HG03342 (cell line): ENCODE data around the gene GULP1.

ENCODE experiments used
- ATAC-seq: cut with Tn5 transposase; IDR thresholded peaks from one replicate; pipeline ENCODE4 v1.9.1; 2021; ENCODE audit warnings: mild to moderate bottlenecking, moderate library complexity; ENCODE audit not compliant: unreplicated experiment

Gene GULP1

DNA sequence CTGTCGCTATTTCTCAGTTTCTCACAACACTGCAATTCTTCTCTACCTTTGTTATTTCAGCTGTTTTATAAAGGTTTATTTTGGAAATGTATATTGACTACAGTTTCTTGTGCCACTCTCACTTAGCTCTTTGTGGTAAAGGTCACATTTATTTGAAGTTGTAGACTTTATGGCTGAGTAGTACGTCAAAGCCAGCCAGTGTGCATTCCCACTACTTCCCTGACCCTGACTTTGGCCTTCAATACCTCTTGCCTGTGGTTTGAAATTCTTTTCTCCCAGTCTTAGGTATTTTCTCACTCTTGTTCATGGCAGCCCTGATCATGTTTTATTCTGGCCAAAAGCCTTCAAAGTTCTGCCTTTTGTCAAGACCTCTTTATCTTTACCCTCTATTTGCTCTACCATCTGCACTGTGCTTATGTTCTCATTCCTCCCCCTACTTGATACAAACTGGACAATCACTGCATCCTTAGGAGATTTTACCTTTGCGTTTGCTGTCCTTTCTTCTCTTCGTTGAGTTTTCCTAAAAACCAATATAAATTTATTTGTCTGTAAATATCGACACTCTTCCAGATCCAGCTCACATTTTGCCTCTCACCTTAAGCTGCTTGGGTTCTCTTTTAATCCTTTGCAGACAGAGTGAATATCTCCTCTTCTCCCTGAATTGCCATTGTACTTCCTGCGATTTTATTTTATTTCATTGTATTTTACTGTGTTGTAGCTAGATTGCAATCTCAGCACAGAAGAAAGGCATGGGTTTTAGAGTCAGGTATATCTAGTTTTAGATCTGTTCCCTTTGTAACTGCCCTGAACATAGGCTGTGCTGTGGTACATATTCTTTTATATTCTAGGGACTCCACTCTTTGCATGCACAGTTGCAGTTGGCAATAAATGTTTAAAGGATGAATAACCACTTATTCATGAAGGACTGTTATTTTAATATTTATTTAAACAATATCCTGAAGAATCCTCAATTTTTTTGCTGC lies 31.2 kb downstream of the GULP1 start:
- ATAC-seq: no peak

GRCh38 chr2:188324067-188324466 lies 32.4 kb downstream of the GULP1 start:
- ATAC-seq: no peak

GRCh38 chr2:188326290-188326668 lies 34.6 kb downstream of the GULP1 start:
- no peak for ATAC-seq

DNA sequence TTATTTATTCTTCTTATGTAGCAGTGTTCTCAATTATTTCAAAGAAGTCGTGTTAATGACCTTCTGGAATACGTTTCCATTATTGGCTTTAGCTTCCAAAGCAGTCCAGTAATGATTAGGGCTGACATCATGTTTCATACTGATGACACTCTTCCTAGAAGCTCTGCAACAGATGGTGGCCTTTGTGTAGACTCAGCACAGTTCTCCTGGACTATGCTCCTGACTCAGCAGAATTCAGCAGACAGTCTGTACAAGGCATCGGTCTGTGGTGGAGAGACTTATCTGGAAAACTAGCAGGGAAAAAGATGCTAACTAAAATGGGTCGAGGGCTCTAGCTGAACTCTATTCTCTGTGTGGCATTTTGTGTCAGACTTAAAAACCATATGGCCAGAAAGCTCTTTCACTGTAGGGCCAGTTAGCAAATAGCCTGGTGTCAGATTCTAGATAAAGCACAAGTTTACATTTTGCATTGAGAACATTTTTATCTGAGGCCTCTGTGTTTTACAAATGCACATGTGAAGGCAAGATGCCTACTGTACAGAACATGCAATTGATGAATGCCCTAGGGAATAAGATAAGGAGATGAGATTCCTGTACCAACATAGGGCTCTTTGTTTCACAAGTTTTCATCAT lies 35.1 kb downstream of the GULP1 start:
- no peak for ATAC-seq

DNA sequence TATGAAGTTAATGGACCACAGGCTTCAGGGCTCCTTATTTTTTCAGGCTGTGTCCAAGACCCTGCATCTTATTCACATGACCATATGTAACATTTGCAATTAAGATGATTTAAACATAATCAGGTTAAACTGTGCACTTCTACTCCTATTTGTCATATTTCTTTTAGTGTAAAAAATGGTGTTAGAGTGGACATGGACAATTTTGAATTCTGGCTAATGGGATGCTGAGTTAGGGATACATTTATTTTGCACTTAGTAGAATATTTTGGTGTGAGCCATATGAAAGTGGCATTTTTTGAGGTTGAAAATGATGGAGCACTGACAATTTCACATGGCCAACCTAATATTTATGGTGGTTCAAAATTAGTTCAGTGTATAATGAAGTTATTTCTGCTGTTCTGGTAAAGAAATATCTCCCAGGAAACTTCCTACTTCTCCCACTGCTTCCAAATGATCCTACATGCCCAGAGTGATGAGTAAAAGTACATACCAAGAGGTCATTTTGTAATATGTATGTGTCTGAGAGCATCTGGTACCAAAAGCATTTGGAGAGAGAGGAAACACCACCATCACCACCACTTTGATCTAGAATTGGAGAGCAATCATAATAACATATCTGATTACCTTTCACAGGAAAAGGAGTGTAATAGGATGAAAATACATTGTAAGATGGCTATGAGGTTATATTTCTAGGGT lies 36.0 kb downstream of the GULP1 start:
- no peak for ATAC-seq

DNA sequence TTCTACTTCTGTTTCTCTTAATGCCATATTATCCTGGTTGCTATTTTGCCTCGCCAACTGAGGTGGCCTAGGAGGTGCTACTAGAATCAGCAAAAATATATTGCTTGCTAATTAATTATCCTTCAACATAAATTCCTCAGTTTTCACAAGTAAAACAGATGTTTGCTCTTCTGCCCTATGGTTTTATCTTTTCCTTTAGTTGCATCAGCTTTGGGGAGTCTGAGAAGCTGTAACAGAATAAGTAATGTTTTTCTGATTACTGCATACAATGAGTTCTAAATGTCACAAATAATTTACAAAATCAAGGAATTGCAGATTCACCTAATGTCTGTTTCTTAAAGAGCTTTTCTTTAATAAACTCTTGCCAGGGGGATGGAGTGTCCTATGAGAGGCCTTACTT lies 36.7 kb downstream of the GULP1 start:
- no peak for ATAC-seq

DNA sequence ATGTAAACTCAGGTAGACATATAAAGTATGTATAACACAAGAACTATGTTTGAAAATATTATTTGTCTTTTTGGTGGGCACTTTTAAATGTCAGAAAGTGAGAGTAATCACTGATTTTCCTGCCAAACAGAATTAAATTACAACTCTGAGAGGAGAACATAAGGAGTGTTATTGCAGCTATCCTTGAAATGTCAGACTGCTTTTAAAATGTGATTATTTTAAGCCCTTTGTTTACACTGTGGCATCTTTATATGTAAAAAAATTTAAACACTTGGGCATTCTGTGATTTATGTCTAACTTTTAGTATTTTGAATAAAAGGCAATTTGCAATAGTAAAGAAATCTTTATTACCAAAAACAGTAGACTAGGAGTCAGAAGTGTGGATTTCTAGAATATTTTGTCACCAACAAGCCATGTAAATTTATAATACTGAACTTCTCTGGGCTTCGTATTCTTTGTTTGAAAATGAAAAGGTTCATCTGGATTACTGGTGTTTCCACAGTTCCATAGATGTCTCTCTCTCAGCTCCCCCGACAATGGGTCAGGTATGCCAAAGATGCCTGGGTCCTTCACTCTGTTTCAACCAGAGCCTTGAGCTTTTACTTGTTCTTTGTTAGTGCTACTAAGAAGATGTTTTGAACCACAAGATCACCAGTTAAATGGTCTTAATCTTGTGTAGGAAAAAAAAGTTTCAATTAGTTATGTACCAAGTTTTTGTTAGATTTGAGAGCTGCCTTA lies 38.8 kb downstream of the GULP1 start:
- ATAC-seq: no peak

DNA sequence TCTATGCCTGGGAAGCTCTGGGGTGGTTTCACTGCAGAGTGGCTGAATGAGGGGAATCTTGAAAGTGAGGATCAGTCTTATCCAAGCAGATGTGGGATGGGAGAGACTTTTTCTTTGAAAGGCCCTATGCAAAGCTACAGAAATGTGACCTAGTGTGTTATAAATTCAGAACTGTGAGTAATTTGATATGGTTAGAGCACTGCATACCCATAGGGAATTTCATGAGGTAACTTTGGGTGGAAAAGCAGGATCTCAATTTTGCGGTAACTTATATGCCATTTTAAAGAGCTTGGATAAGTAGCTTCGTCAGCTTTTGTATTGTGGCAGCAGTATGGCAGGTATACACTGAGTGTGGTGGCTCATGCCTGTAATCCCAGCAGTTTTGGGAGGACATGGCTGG lies 40.9 kb downstream of the GULP1 start:
- ATAC-seq: no peak

GRCh38 chr2:188333751-188334524 lies 42.3 kb downstream of the GULP1 start:
- ATAC-seq: no peak

GRCh38 chr2:188338463-188338862 lies 46.8 kb downstream of the GULP1 start:
- ATAC-seq: no peak

- ATAC-seq: no peak
Observed at GRCh38 chr2:188340257-188340656, 48.6 kb downstream of the GULP1 start.

DNA sequence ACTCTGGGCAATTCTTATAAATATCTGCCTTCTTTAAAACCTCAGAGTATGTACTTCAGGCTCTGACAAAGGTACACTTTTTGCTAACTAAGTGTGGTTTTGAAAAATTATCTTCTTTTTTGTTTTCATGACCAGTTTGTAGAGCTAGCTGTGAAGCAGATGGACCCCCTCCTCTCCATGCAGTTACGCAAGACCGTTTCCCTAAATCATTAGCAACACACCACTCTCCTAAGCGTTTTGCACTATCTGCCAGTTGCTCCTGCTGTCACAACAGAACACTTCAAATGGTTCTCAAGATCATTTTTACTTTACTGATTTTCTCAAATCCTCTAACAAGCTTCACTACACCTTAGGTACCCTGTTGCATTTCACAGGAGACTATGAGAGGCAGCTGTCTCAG lies 53.3 kb downstream of the GULP1 start:
- ATAC-seq: no peak

DNA sequence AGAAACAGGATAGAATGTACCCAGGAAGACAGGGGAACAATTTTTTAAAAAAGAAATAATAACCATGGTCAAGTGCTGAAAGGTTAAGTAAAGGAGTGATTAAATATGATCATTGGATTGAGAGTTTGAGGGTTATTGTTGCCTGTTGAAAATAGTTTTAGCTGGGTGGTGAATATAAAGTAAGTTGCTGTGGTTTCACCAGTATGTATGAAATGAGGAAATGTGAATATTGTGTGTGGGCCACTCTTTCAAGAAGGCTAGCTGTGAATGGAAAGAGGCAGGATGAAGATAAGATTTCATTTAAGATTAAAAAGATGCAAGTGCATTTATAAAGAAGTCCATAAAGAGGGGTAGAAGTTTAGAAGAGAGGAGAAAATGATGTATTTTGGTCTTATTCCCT lies 53.8 kb downstream of the GULP1 start:
- no peak for ATAC-seq

- no peak for ATAC-seq
Observed at GRCh38 chr2:188345831-188346458, 54.3 kb downstream of the GULP1 start.

DNA sequence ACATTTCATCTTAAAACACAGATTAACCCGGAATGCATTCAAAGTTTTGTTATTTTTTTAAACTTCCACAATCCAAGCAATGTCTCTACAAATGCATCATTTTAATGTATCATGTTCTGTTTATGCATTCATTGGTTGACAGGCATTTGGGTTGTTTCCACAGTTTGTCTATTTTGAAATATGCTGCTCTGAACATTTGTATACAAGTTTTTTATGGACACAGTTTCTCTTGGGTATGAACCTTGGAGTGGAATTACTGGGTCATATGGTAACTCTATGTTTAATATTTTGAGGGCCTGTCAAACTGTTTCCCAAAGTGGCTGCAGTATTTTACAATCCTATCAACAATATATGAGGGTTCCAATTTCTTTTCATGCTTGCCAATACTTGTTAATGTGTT lies 57.3 kb downstream of the GULP1 start:
- no peak for ATAC-seq

DNA sequence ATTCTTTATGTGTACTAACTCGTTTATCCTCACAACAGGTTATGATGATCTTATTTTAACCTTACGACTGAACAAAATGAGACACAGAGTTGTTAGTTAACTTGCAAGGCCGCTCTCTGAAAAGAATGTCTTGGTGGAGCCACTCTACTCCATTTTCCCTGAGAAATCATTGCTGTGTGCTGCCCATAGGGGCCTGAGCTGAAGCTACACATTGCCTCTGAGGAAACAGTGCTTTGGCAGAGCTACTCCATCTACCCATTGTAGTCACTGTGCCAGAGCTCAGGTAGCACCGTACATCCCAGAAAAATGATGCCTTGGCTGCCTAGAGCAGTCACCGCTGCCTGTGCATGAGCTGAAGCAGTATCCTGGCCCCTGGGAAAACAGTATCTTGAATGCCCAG lies 61.6 kb downstream of the GULP1 start:
- ATAC-seq: no peak

- ATAC-seq: no peak
Observed at GRCh38 chr2:188360485-188361263, 69.0 kb downstream of the GULP1 start.

DNA sequence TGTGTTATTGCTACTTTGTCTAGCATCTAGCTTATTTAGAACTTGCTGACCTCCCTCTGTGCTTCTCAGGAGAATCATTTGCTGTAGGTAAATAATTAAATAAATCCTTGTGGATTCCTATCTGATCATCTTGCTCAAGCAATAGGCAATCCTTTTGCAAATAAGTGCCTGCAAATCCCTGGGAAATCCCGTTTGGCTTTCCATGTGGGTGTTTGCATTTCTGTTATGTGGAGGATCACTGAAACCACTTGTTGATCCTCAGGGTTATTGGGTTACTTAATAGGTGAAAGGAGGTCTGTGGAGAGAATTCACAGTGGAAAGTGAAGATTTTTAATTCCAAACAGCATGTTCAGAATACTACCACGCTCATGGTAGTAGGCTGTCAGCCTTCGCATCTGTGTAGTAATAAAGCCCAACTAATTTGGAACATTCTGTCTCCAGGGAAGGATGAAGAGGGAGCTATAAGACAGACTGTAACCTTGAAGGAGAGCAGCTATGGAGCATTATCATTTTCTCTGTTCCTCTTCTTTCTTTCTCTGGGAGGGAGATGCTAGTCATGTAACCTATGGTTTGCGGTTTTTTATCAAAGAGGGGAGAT lies 72.5 kb downstream of the GULP1 start:
- no peak for ATAC-seq
